Ectodermal cell (in vitro differentiated cells): Measurements from ENCODE around the gene EZH2.

ENCODE experiments used
- H3K27ac ChIP-seq: 2 replicates; pipeline ENCODE4 v1.7.0; 2013; ENCODE audit warnings: mild to moderate bottlenecking, low read depth, low read length; ENCODE audit not compliant: insufficient read depth, poor library complexity, severe bottlenecking
- H3K27me3 ChIP-seq: 2 replicates; pipeline ENCODE4 v1.7.0; 2013; ENCODE audit warnings: mild to moderate bottlenecking, low read length; ENCODE audit not compliant: insufficient read depth, control insufficient read depth, poor library complexity, severe bottlenecking
- H3K36me3 ChIP-seq: one replicate; pipeline ENCODE4 v1.7.0; 2013; ENCODE audit warnings: low read length; ENCODE audit not compliant: control insufficient read depth, insufficient read depth
- H3K4me1 ChIP-seq: one replicate; pipeline ENCODE4 v1.7.0; 2013; ENCODE audit warnings: low read length; ENCODE audit not compliant: control insufficient read depth, insufficient read depth
- H3K4me3 ChIP-seq: 2 replicates; pipeline ENCODE4 v1.7.0; 2013; ENCODE audit warnings: low read depth, low read length, control low read depth; ENCODE audit not compliant: insufficient read depth
- H3K9me3 ChIP-seq: 2 replicates; pipeline ENCODE4 v1.7.0; 2013; ENCODE audit warnings: mild to moderate bottlenecking, low read length, moderate library complexity; ENCODE audit not compliant: control insufficient read depth
- WGBS, 2 experiments: methylation state at CpG; one replicate each; pipeline ENCODE4 v1.1.7; 2013; ENCODE audit warnings: missing lambda C conversion rate in 2 of 2; 5-methylcytosine and 5-hydroxymethylcytosine counted together

The EZH2 gene

GRCh38 chr7:148814922-148815559 is 69.0 kb downstream of the EZH2 start:
- no peak overlapping the region for H3K27ac ChIP-seq
- H3K27me3 ChIP-seq = no peaks in the 10 kb centered on the region
- WGBS, 2 experiments = 90 to 92% methylated on average over 10 of the region's 10 CpGs
- H3K36me3 ChIP-seq = peaks cover 61% of the 10 kb centered on the region
- no peak overlapping the region for H3K4me3 ChIP-seq
- no peaks in the 10 kb centered on the region for H3K4me1 ChIP-seq
- H3K9me3 ChIP-seq = no peaks in the 10 kb centered on the region

- H3K4me3 ChIP-seq = no peak overlapping the region
- H3K9me3 ChIP-seq = no peaks in the 10 kb centered on the region
- H3K4me1 ChIP-seq = no peaks in the 10 kb centered on the region
- no peak overlapping the region for H3K27ac ChIP-seq
- WGBS, 2 experiments = 95% methylated on average over 9 of the region's 9 CpGs
- peaks cover 58% of the 10 kb centered on the region for H3K36me3 ChIP-seq
- no peaks in the 10 kb centered on the region for H3K27me3 ChIP-seq
These were observed 70.2 kb downstream of the EZH2 start for GRCh38 chr7:148813890-148814289.

GRCh38 chr7:148811892-148812291 is 72.2 kb downstream of the EZH2 start:
- no peaks in the 10 kb centered on the region for H3K4me1 ChIP-seq
- peaks cover 56% of the 10 kb centered on the region for H3K36me3 ChIP-seq
- no peak overlapping the region for H3K4me3 ChIP-seq
- H3K27ac ChIP-seq = no peak overlapping the region
- no peaks in the 10 kb centered on the region for H3K9me3 ChIP-seq
- 92 to 96% methylated on average over 4 of the region's 4 CpGs for WGBS, 2 experiments
- no peaks in the 10 kb centered on the region for H3K27me3 ChIP-seq

- H3K4me1 ChIP-seq = no peaks in the 10 kb centered on the region
- peaks cover 54% of the 10 kb centered on the region for H3K36me3 ChIP-seq
- H3K9me3 ChIP-seq = no peaks in the 10 kb centered on the region
- H3K27me3 ChIP-seq = no peaks in the 10 kb centered on the region
- WGBS, 2 experiments = 76 to 82% methylated on average over 4 of the region's 4 CpGs
- no peak overlapping the region for H3K27ac ChIP-seq
- no peak overlapping the region for H3K4me3 ChIP-seq
These were observed 74.2 kb downstream of the EZH2 start for GRCh38 chr7:148809856-148810255.

- WGBS, 2 experiments = 96 to 98% methylated on average over 4 of the region's 4 CpGs
- H3K36me3 ChIP-seq = peaks cover 32% of the 10 kb centered on the region
- H3K9me3 ChIP-seq = no peaks in the 10 kb centered on the region
- no peak overlapping the region for H3K4me3 ChIP-seq
- H3K27ac ChIP-seq = no peak overlapping the region
- H3K27me3 ChIP-seq = no peaks in the 10 kb centered on the region
- no peaks in the 10 kb centered on the region for H3K4me1 ChIP-seq
These were observed 76.7 kb downstream of the EZH2 start for GRCh38 chr7:148807436-148807835.

- Histone ChIP-seq H3K9me3 (no peaks in the 10 kb centered on the region), H3K27me3 (no peaks in the 10 kb centered on the region), H3K36me3 (peaks cover 32% of the 10 kb centered on the region), H3K4me3 (no peak overlapping the region), H3K27ac (no peak overlapping the region), H3K4me1 (no peaks in the 10 kb centered on the region)
- WGBS, 2 experiments = 96 to 97% methylated on average over 7 of the region's 7 CpGs
These were observed 77.9 kb downstream of the EZH2 start for GRCh38 chr7:148806187-148806586.

GRCh38 chr7:148804343-148805235 is 79.5 kb downstream of the EZH2 start:
- H3K27me3 ChIP-seq = no peaks in the 10 kb centered on the region
- H3K27ac ChIP-seq = no peak overlapping the region
- H3K36me3 ChIP-seq = peaks cover 34% of the 10 kb centered on the region
- H3K4me1 ChIP-seq = no peaks in the 10 kb centered on the region
- H3K9me3 ChIP-seq = no peaks in the 10 kb centered on the region
- WGBS, 2 experiments = 91 to 93% methylated on average over 9 to 10 of the region's 10 CpGs
- H3K4me3 ChIP-seq = no peak overlapping the region

- no peak overlapping the region for H3K27ac ChIP-seq
- H3K9me3 ChIP-seq = no peaks in the 10 kb centered on the region
- 96% methylated on average over 5 of the region's 5 CpGs for whole genome bisulfite sequencing, 2 experiments
- H3K4me3 ChIP-seq = no peak overlapping the region
- no peaks in the 10 kb centered on the region for H3K27me3 ChIP-seq
- no peaks in the 10 kb centered on the region for H3K4me1 ChIP-seq
- H3K36me3 ChIP-seq = peaks cover 37% of the 10 kb centered on the region
These were observed 81.0 kb downstream of the EZH2 start for GRCh38 chr7:148803094-148803493.

- peaks cover 35% of the 10 kb centered on the region for H3K36me3 ChIP-seq
- H3K4me3 ChIP-seq = no peak overlapping the region
- H3K4me1 ChIP-seq = no peaks in the 10 kb centered on the region
- H3K9me3 ChIP-seq = no peaks in the 10 kb centered on the region
- WGBS, 2 experiments = 95 to 96% methylated on average over 10 of the region's 10 CpGs
- H3K27ac ChIP-seq = no peak overlapping the region
- H3K27me3 ChIP-seq = no peaks in the 10 kb centered on the region
These were observed 82.0 kb downstream of the EZH2 start for GRCh38 chr7:148802101-148802493.

GRCh38 chr7:148800677-148801076 is 83.4 kb downstream of the EZH2 start:
- Histone ChIP-seq H3K4me1 (no peaks in the 10 kb centered on the region), H3K27ac (no peak overlapping the region), H3K36me3 (peaks cover 31% of the 10 kb centered on the region), H3K9me3 (no peaks in the 10 kb centered on the region), H3K27me3 (no peaks in the 10 kb centered on the region), H3K4me3 (no peak overlapping the region)
- WGBS, 2 experiments = 94% methylated on average over 12 to 13 of the region's 13 CpGs
